Mesenchymal stem cell (in vitro differentiated cells and primary cell): ENCODE results near the gene MAN2A1.
A peak's percentile ranks its signal among the peaks of the same experiment; 100 is the strongest.

Experiments used
- DNase-seq: peaks from one replicate; pipeline ENCODE4 v3.0.0-alpha.2; 2013
- H2AFZ ChIP-seq: one replicate; pipeline ENCODE4 v1.6.1; 2013; ENCODE audit warnings: low read depth, mild to moderate bottlenecking, control low read depth, inconsistent platforms, low read length, moderate library complexity
- H2AK5ac ChIP-seq: 2 replicates; pipeline ENCODE4 v1.6.1; 2013; ENCODE audit warnings: low read length, moderate library complexity, mild to moderate bottlenecking, inconsistent platforms; ENCODE audit not compliant: severe bottlenecking
- H2BK120ac ChIP-seq: one replicate; pipeline ENCODE4 v1.6.1; 2013; ENCODE audit warnings: low read depth, mild to moderate bottlenecking, inconsistent platforms, low read length, moderate library complexity
- H2BK12ac ChIP-seq, 2 experiments: one replicate each; pipeline ENCODE4 v1.6.1; 2013; ENCODE audit warnings: inconsistent platforms in 2 of 2, low read length in 2 of 2, mild to moderate bottlenecking in 2 of 2, moderate library complexity in 2 of 2, control low read depth in 1 of 2
- H2BK15ac ChIP-seq: one replicate; pipeline ENCODE4 v1.6.1; 2013; ENCODE audit warnings: mild to moderate bottlenecking, low read depth, inconsistent platforms; ENCODE audit not compliant: poor library complexity, severe bottlenecking
- H2BK5ac ChIP-seq: 2 replicates; pipeline ENCODE4 v1.6.1; 2013; ENCODE audit warnings: low read depth, mild to moderate bottlenecking, low read length, control low read depth, inconsistent platforms; ENCODE audit not compliant: poor library complexity, severe bottlenecking
- H3K14ac ChIP-seq, 2 experiments: one replicate each; pipeline ENCODE4 v1.6.1; 2013; ENCODE audit warnings: inconsistent platforms in 2 of 2, low read length in 2 of 2, control low read depth in 1 of 2, mild to moderate bottlenecking in 1 of 2, moderate library complexity in 1 of 2
- H3K18ac ChIP-seq, 2 experiments: one replicate each; pipeline ENCODE4 v1.6.1; 2013; ENCODE audit warnings: inconsistent platforms in 2 of 2, low read length in 2 of 2, control low read depth in 1 of 2, low read depth in 1 of 2, mild to moderate bottlenecking in 1 of 2
- H3K23ac ChIP-seq, 2 experiments: one replicate each; pipeline ENCODE4 v1.6.1; 2013; ENCODE audit warnings: inconsistent platforms in 2 of 2, low read length in 2 of 2, mild to moderate bottlenecking in 2 of 2, moderate library complexity in 2 of 2, control low read depth in 1 of 2
- H3K27ac ChIP-seq: 2 replicates; pipeline ENCODE4 v1.5.1; 2013; ENCODE audit warnings: mild to moderate bottlenecking, moderate library complexity, low read length, control low read depth, inconsistent platforms; ENCODE audit not compliant: poor library complexity, severe bottlenecking
- H3K27me3 ChIP-seq, 2 experiments: 2 replicates each; pipeline versions ENCODE4 v1.6.1 to v1.7.0; 2013; ENCODE audit warnings: low read length in 2 of 2, mild to moderate bottlenecking in 2 of 2, moderate library complexity in 2 of 2, control low read depth in 1 of 2, inconsistent platforms in 1 of 2; ENCODE audit not compliant: control insufficient read depth in 1 of 2, insufficient read depth in 1 of 2
- H3K36me3 ChIP-seq, 2 experiments: 2 replicates each; pipeline versions ENCODE4 v1.6.1 to v1.7.0; 2013; ENCODE audit warnings: low read length in 2 of 2, control low read depth in 1 of 2, inconsistent platforms in 1 of 2, low read depth in 1 of 2, mild to moderate bottlenecking in 1 of 2; ENCODE audit not compliant: insufficient read depth in 2 of 2, control insufficient read depth in 1 of 2
- H3K4ac ChIP-seq, 2 experiments: one replicate each; pipeline ENCODE4 v1.6.1; 2013; ENCODE audit warnings: inconsistent platforms in 2 of 2, low read length in 2 of 2, mild to moderate bottlenecking in 2 of 2, moderate library complexity in 2 of 2, control low read depth in 1 of 2, low read depth in 1 of 2
- H3K4me1 ChIP-seq: 2 replicates; pipeline ENCODE4 v1.6.1; 2013; ENCODE audit warnings: low read depth, low read length, control low read depth; ENCODE audit not compliant: control insufficient read depth, insufficient read depth
- H3K4me2 ChIP-seq: 2 replicates; pipeline ENCODE4 v1.6.1; 2013; ENCODE audit warnings: low read length, mild to moderate bottlenecking, inconsistent platforms; ENCODE audit not compliant: poor library complexity, severe bottlenecking
- H3K4me3 ChIP-seq, 2 experiments: 2 replicates each; pipeline versions ENCODE4 v1.5.1 to v1.7.0; 2013; ENCODE audit warnings: low read length in 2 of 2, mild to moderate bottlenecking in 2 of 2, control low read depth in 1 of 2, low read depth in 1 of 2; ENCODE audit not compliant: insufficient read depth in 1 of 2
- H3K79me1 ChIP-seq: replicated peaks from 2 replicates; pipeline ENCODE4 v1.6.1; 2013; ENCODE audit warnings: mild to moderate bottlenecking, control low read depth, low read length, inconsistent platforms; ENCODE audit not compliant: poor library complexity, severe bottlenecking
- H3K9ac ChIP-seq: 2 replicates; pipeline ENCODE4 v1.7.0; 2013; ENCODE audit warnings: mild to moderate bottlenecking, low read length, moderate library complexity
- H3K9me3 ChIP-seq: 2 replicates; pipeline ENCODE4 v1.7.0; 2013; ENCODE audit warnings: mild to moderate bottlenecking, low read length; ENCODE audit not compliant: control insufficient read depth
- H4K8ac ChIP-seq: one replicate; pipeline ENCODE4 v1.6.1; 2013; ENCODE audit warnings: inconsistent platforms, mild to moderate bottlenecking, low read length, moderate library complexity
- H4K91ac ChIP-seq: one replicate; pipeline ENCODE4 v1.6.1; 2013; ENCODE audit warnings: mild to moderate bottlenecking, low read length, inconsistent platforms
- WGBS: methylation state at CpG from one replicate; pipeline ENCODE4 v1.1.7; 2013; ENCODE audit warnings: mixed read lengths; 5-methylcytosine and 5-hydroxymethylcytosine counted together

MAN2A1 gene

DNA sequence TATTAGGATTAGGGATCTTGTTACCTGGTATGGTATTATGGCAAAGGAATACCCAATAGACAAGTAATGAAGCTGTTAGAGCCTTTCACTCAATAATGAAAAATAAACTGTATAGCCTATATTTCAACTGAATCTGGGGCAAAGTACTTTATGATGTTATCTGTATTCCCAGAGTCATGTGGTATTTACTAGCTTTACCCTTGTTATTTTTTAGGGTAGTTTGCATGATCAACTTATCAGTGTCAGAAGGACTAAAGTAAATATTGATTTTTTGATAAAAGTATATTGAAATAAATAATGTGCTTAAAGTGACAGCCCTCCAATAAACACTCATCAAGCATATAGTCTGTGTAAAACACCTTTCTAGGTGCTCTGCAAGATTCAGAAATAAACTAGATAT lies 64.6 kb downstream of the MAN2A1 start:
- no peak overlapping the region for H3K9ac ChIP-seq
- H3K18ac ChIP-seq = no peak overlapping the region
- H3K36me3 ChIP-seq = peaks cover 0 to 20% of the 10 kb centered on the region in 2 experiments
- no peak overlapping the region for H3K4me3 ChIP-seq
- no peaks in the 10 kb centered on the region for H3K9me3 ChIP-seq
- DNase-seq = no peak
- H3K4ac ChIP-seq = no peak overlapping the region
- H4K8ac ChIP-seq = no peak overlapping the region
- no peaks in the 10 kb centered on the region for H3K4me1 ChIP-seq
- no peak overlapping the region for H2BK12ac ChIP-seq
- H2BK120ac ChIP-seq = no peak overlapping the region
- no peak overlapping the region for H2BK5ac ChIP-seq
- no peak overlapping the region for H3K23ac ChIP-seq
- no peak overlapping the region for H2BK15ac ChIP-seq
- no peak overlapping the region for H3K4me2 ChIP-seq
- H3K27ac ChIP-seq = no peak overlapping the region
- no peak overlapping the region for H2AK5ac ChIP-seq
- H3K14ac ChIP-seq = no peak overlapping the region
- no peak overlapping the region for H4K91ac ChIP-seq
- no peaks in the 10 kb centered on the region for H3K27me3 ChIP-seq
- no peak overlapping the region for H2AFZ ChIP-seq
- H3K79me1 ChIP-seq = peaks cover 11% of the 10 kb centered on the region

DNA sequence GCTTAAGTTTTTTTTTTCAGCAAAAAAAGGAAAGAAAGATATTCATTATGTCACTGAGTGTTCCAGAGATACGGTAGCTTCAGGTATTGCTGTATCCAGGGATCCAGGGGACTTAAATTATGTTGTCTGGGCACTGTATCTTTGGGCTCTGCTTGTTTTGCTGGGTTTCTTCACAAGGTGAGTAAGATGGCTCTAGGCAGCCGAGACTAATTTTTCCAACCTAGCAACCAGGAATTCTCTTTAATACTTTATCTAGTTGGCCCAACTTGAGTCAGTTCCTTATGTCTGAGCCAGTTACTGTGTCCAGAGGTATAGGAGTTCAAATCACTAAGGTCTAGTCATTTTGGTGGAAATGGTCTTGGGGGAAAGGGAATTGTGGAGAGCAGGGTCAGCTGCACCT lies 66.0 kb downstream of the MAN2A1 start:
- WGBS = 50% methylated on average over 1 of the region's 2 CpGs
- Histone ChIP-seq H2AFZ (no peak overlapping the region), H3K9me3 (no peaks in the 10 kb centered on the region), H3K14ac (no peak overlapping the region), H3K4me2 (no peak overlapping the region), H3K9ac (no peak overlapping the region), H3K27ac (no peak overlapping the region), H3K4me1 (no peaks in the 10 kb centered on the region), H3K27me3 (no peaks in the 10 kb centered on the region), H3K79me1 (peaks cover 11% of the 10 kb centered on the region), H2BK15ac (no peak overlapping the region), H4K91ac (no peak overlapping the region), H4K8ac (no peak overlapping the region), H3K36me3 (peaks cover 0 to 20% of the 10 kb centered on the region in 2 experiments), H3K4ac (no peak overlapping the region), H2AK5ac (no peak overlapping the region), H2BK12ac (no peak overlapping the region), H3K23ac (no peak overlapping the region), H2BK120ac (no peak overlapping the region), H3K4me3 (no peak overlapping the region), H3K18ac (no peak overlapping the region), H2BK5ac (no peak overlapping the region)
- no peak for DNase-seq

DNA sequence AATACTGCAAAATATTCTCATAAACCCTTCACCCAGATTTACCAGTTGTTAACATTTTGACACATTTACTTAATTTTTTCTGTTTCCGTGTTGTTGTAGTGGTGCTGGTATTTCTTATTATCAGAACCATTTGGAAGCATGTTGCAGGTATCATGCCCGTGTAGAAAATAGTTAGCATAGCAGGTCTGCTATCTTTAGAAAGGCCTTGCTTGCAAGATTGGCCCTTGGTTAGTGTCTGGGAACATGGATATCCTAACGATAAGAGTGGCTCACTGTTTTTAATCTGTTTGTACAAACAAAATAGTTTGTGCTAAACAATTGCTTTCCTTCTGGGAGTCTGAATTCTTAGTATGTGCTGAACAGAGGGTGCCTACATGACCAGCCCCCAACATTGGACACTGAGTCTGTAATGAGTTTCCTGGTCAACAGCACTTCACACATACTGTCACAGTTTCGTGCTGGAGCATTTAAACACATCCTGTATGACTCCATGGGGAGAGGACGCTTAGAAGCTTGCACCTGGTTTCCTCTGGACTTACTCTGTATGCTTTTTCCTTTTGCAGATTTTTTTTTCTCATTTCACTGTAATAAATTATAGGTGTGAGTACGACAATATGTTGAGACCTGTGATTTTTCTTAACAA lies 66.9 kb downstream of the MAN2A1 start:
- peak; percentile 38 for DNase-seq

DNA sequence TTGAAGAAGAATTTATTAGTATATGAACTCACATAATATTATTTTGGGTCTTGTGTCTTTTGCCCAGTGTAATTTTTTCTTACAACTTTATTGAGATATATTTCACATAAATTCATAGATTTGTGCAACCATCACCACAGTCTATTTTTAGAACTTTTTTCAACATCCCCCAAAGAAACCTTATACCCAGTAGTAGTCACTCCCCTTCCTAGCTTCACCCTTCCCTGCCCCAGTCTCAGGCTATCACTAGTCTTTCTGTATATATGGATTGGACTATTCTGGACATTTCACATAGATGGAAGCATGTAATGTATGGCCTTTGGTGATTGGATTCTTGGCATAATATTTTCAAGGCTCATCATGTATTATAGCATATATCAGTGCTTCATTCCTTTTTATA lies 67.8 kb downstream of the MAN2A1 start:
- Histone ChIP-seq H4K8ac (no peak overlapping the region), H2BK5ac (no peak overlapping the region), H3K4ac (no peak overlapping the region), H3K4me3 (no peak overlapping the region), H3K23ac (no peak overlapping the region), H3K4me1 (no peaks in the 10 kb centered on the region), H3K14ac (no peak overlapping the region), H2AFZ (no peak overlapping the region), H2BK12ac (no peak overlapping the region), H4K91ac (no peak overlapping the region), H2BK120ac (no peak overlapping the region), H2AK5ac (no peak overlapping the region), H3K18ac (no peak overlapping the region), H3K9me3 (peaks cover 3% of the 10 kb centered on the region), H3K27me3 (no peaks in the 10 kb centered on the region), H3K36me3 (peaks cover 3 to 24% of the 10 kb centered on the region in 2 experiments), H3K79me1 (peaks cover 11% of the 10 kb centered on the region), H2BK15ac (no peak overlapping the region), H3K9ac (no peak overlapping the region), H3K4me2 (no peak overlapping the region), H3K27ac (no peak overlapping the region)
- no peak for DNase-seq

More for the DNA sequence above, 66.9 kb downstream of the MAN2A1 start:
- Histone ChIP-seq H3K9ac (no peak overlapping the region), H3K27ac (peak overlapping the region; percentile 4), H3K36me3 (peaks cover 0 to 20% of the 10 kb centered on the region in 2 experiments), H4K8ac (no peak overlapping the region), H2BK12ac (no peak overlapping the region), H2BK120ac (no peak overlapping the region), H3K4me1 (no peaks in the 10 kb centered on the region), H3K4ac (no peak overlapping the region), H3K4me2 (no peak overlapping the region), H3K9me3 (no peaks in the 10 kb centered on the region), H2BK5ac (no peak overlapping the region), H3K14ac (no peak overlapping the region), H3K23ac (no peak overlapping the region), H3K27me3 (no peaks in the 10 kb centered on the region), H2BK15ac (no peak overlapping the region), H4K91ac (no peak overlapping the region), H3K18ac (peak overlapping the region; percentile 45 to 48), H2AK5ac (peak overlapping the region; percentile 2), H2AFZ (no peak overlapping the region), H3K4me3 (no peak overlapping the region), H3K79me1 (peaks cover 11% of the 10 kb centered on the region)
- WGBS = 48% methylated on average over 4 of the region's 6 CpGs
